ENCODE measurements around the gene SSX5.
"Not testable (repeated sequence)": the region's sequence is repeated elsewhere in the genome, so short reads cannot be mapped to it uniquely, and the experiment has no call there.

SSX5 gene

GRCh38 chrX:48154796-48155195 is 41.8 kb downstream of the SSX5 start:
- TF ChIP-seq, protein P1, sequence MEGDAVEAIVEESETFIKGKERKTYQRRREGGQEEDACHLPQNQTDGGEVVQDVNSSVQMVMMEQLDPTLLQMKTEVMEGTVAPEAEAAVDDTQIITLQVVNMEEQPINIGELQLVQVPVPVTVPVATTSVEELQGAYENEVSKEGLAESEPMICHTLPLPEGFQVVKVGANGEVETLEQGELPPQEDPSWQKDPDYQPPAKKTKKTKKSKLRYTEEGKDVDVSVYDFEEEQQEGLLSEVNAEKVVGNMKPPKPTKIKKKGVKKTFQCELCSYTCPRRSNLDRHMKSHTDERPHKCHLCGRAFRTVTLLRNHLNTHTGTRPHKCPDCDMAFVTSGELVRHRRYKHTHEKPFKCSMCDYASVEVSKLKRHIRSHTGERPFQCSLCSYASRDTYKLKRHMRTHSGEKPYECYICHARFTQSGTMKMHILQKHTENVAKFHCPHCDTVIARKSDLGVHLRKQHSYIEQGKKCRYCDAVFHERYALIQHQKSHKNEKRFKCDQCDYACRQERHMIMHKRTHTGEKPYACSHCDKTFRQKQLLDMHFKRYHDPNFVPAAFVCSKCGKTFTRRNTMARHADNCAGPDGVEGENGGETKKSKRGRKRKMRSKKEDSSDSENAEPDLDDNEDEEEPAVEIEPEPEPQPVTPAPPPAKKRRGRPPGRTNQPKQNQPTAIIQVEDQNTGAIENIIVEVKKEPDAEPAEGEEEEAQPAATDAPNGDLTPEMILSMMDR (conservative IDR thresholded peaks at IDR 0.05; ENCODE audit: low read length): no peak
- DNase-seq (ENCODE audit: low read depth): no peak
- H3K4me3 ChIP-seq (ENCODE audit: low read length): no peak overlapping the region

GRCh38 chrX:48153769-48154168 is 42.8 kb downstream of the SSX5 start:
- TF ChIP-seq, protein P1 (conservative IDR thresholded peaks at IDR 0.05; ENCODE audit: low read length): no peak
- no peak overlapping the region for H3K4me3 ChIP-seq (ENCODE audit: low read length)
- DNase-seq (ENCODE audit: low read depth): no peak

DNA sequence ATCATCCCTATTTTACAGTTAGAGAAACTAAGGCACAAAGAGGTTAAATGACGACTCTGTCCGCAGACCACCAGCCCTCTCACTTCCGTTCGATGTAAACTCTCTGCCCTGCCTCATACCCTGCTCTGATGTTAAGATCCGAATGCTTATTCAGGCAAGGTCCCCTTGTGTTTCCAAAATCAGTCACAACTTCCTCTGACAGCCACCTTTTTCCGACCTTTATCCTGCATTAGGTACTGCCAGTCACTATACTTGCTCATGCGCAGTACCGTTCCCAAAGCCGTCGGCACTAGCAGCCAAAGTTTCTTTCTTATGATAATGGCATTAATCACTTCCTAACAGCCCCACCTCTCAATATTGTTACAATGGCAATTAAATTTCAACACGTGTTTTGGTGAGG is 53.9 kb downstream of the SSX5 start:
- not testable (repeated sequence) for H3K4me3 ChIP-seq (ENCODE audit: low read length); DNase-seq (ENCODE audit: low read depth)

DNA sequence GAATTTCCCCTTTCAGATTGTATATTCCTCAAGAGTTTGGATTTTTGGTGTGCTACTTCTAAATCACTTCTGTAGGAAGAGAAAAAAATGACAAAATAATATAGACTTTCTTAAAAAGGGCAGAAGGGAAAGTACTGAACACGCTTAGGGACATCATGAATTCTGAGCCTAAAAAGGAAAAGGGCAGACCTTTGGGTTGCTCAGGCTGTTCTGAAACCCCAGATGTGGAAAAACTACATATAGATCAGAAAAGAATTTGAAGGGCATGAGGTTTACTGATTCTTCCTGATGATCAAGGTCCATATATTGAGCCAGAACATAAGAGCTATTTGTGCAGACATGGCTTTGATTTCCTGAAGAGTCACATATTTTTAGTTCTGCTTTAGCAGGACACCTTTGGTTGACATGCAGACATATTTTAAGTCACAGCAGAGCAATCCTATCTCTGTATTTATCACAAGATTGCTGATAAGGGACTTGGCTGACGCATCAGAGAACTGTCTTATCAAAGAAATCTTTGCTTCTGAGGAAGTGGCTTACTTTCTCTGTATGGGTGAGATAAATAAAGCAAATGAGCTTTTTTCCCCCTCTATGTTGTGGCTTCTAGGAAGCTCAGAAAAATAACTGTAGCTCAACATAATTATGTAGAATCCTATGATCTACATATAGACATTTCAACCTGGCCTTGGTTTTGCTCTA is 54.6 kb downstream of the SSX5 start:
- DNase-seq (ENCODE audit: low read depth); H3K4me3 ChIP-seq (ENCODE audit: low read length): not testable (repeated sequence)

GRCh38 chrX:48139076-48139475 is 57.5 kb downstream of the SSX5 start:
- not testable (repeated sequence) for DNase-seq (ENCODE audit: low read depth); H3K4me3 ChIP-seq (ENCODE audit: low read length)
